ENCODE measurements around the gene FH.

FH gene

DNA sequence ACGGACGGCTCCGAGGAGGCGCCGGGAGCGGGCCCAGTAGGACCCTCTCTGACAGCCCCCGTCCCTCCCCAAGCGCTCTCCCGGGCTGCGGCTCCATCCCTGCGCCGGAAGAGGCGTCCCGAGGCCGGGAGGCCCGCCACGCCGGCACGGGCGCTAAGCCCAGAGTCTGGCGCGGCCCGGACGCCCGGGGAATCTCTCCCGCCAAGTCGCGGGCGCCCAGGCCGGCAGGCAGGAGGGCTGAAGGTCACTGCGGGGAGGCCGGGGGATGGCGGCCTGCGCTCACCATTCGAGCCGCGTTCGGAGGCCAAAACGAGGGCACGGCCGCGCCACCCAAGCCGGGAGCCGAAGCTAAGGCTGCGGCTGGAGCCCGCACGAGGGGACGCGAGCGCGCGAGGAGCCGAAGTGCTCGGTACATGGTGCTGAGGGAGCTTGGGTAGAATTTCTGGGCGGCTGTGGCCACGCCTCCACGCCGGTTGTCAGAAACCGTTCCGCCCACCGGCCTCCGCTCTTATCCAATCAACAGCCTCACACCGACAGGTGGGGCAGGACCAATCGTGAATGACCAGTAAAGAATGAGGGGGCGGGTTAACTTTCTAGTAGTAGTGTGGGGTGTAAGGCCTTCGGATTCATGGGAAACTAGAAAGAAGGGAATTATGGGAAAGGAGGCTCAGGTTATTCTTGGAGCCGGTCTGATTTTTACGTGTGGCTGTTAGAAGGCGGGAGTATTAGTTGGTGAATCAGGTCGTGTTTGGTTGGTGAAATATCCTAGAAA, at the start of gene FH:
TSS of gene FH (minus strand) at position 448 of the 772 bp plus-strand sequence. CDS start at position 415, 33 bp downstream.
- in situ Hi-C loops (cut with MboI; ENCODE audit: low sequenced_read_pairs) = loop anchor here (25.0 kb wide), 1 partner anchor 318 kb away; the partner anchor contains the start of gene EXO1

DNA sequence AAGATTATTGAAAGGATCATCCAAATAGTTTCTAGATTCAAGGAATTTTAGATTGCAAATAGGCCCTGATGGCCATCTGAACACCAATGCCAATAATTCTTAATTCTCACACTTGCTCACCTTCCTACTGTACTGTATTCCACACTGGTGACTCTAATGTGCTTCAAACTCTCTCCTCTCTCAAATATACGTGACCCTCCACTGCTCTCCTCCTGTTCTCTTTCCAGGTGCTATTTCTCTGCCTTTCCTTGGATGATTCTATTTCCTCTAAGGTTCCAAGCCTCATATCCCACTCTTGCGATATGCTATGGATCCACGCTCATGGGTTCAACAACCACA, 41.3 kb upstream of the FH start:
- in situ Hi-C loops (cut with MboI; ENCODE audit: low sequenced_read_pairs) = no loop called here

DNA sequence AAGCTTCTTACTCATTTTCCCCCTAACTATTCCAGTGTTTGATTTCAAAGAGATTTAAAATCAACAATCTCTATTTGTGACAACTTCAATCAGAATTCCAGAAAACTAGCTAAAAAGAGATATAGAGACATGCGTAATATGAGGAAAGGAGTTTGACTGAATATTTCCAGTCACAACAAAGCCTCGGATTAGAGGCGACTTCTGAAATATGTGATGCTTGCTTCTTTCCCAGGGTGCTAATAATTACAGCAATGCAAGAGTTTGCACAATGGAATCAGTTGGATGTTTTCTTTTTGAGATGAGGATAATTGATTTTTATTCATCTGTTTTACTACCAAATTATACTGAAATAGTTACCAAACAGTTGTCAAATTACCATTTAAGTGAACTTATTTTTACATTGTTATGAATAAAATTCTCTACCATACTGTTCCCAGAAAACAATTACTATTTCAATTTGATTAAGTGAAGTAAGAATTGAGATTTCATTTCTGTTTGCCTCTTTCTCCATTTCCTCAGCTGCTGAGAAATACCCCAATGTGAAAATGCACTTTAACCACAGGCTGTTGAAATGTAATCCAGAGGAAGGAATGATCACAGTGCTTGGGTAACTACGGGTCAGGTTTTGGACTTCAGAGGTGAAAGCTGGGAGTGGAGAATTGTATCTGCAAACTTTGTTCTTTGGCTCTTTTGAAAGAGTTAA, 40.7 kb upstream of the FH start:
- in situ Hi-C loops (cut with MboI; ENCODE audit: low sequenced_read_pairs) = no loop called here

DNA sequence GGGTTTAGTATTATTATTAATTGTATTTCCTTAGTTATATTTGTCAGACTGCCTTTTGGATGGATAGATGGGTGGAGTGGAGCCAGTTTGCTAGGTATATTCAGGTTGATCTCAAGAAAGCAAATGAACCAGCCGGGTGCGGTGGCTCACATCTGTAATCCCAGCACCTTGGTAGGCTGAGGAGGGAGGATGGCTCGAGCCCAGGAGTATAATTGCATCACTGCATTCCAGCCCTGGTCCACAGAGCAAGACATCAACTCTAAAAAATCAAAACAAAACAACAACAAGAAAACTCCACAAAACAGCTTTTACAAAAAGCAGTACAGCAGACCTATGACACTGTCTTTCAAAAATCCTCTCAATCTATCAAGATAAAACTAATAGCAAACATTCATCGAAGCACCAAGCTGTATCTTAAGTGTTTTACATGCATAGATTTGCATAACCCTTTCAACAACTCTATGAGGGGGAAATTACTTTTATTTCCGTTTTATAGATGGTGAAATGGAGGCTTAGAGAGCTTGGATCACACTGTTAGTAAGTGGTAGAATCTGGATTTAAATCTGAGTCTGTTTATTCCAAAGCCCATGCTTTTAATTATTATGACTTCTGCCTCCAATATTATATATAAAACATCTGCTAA, 38.1 kb upstream of the FH start:
- in situ Hi-C loops (cut with MboI; ENCODE audit: low sequenced_read_pairs) = no loop called here

DNA sequence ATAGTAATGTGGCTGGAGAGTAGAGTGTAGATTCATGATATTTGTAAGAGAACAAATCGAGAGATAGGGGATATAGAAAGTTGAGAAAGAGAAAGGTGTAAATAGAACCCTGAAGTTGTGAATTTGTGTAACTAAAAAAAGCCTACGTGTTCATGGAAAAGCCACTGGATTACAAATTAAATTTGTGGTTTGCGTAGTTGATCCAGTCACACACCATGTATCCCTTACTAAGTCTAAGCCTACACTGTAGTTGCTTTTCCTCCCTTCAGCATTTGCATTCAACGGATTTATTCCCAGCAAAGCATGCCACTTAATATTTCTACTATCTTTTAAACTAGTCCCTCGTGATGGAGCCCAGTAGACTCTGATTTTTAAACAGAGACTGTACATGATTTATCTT, 37.5 kb upstream of the FH start:
- in situ Hi-C loops (cut with MboI; ENCODE audit: low sequenced_read_pairs) = no loop called here

DNA sequence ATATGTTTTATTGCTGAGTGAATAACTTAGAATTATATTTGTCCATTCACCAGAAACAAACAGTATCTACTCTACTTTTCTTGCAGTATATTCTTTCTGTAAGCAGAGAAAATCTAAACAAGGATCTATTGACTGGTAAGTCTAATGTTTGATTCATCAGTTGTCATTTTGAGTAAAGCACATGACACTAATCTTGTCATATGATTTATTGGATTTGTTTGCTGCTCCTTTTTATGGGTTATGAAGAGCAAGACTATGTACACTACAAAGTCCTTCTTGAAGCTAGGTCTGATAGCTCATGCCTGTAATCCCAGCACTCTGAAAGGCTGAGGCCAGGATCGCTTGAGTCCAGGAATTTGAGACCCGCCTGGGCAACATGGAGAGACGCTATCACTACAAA, 36.0 kb upstream of the FH start:
- in situ Hi-C loops (cut with MboI; ENCODE audit: low sequenced_read_pairs) = no loop called here

DNA sequence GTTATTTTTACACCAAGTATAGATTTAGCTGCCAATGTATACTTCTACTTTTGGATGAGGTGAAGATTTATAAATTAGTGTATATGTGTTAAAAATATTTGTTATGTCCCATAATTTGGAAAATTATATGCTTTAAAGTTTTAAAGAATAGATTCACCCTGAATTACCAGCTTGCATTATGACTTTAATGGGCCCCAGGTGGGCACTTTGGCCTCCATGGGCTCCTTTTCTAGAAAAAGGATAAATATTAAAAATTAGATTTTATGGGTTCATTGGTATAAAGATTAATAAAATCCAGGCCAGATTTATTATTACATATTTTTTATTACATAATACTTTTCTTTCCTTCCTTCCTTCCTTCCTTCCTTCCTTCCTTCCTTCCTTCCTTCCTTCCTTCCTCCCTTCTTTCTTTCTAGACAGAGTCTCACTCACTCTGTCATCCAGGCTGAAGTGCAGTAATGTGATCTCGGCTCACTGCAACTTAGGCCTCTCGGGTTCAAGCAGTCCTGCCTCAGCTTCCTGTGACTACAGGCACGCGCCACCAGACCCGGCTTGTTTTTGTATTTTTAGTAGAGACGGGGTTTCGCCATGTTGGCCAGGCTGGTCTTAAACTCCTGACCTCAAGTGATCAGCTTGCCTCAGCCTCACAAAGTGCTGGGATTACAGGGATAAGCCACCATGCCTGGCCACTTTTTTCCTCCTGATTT, 34.5 kb upstream of the FH start:
- in situ Hi-C loops (cut with MboI; ENCODE audit: low sequenced_read_pairs) = no loop called here

DNA sequence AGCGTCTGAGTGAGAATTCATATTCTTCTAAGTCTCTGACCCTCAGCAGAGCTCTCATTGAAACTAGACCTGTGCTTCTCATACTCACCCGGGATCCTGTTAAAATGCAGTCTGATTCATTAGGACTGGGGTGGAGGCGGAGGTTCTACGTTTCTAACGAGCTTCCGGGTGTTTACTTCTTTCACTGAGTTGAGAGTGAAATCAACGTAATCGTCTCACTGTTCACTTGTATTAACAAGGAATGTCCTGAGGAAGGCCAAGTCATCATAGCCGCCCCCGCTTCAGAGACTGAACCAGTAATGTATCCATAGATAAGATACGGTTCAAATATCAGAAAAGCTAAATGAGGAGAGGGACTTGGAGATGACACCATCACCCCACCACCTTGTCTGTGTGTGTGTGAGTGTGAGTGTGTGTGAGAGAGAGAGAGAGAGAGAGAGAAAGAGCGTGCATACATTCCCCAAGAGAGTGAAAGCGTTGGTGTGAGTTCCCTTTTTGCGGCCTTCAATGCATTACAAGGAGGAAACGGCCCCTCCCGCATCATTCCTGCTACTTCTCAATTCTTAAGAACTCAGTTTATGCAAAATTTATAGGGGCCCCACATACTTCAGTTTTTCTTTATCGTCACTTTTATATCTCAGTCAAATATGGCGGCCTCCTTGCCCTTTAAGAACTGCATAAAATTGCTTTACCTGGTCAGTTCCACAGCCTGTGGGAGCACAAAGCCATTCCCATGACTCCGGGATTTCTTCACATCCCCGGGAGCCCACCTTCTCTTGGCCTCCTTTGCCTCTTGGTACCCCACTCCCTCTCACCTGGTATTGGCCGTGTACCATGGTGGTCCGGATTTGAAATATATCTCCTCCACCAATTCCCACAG, 32.4 kb upstream of the FH start:
- in situ Hi-C loops (cut with MboI; ENCODE audit: low sequenced_read_pairs) = no loop called here

DNA sequence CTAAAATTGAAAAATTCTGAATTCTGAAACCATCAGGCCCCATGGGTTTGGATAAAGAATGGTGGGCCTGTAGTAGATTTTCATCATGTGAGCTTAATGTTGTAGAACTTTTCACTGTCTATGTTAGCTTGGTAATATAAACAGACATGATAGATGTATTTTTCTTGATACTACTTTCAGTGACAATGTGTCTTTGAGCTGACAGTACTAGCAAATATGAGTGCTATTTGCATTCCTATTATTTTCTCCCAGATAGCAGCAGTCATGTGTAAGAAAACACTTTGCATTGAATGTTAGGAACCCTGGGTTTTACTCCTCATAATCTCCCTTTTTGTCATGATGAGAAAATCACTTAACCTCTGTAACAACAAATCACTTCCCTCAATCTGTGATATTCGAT, 30.8 kb upstream of the FH start:
- in situ Hi-C loops (cut with MboI; ENCODE audit: low sequenced_read_pairs) = no loop called here

DNA sequence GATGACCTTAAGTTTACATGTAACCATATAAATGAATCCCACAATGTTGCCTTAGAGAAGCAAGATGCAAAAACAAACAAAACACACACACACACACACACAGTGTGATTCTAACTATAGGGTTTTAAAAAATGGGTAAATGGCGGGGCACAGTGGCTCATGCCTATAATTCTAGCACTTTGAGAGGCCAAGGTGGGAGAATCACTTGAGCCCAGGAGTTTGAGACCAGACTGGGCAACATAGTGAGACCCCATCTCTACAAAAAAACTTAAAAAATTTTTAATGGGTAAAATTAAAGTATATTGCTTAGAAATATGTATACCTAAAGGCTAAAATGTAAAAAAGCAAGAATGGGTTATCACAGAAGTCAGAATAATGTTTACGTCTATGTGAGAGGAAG, 28.5 kb upstream of the FH start:
- in situ Hi-C loops (cut with MboI; ENCODE audit: low sequenced_read_pairs) = loop anchor here (25.0 kb wide), 1 partner anchor 89 kb away; the partner anchor contains the start of genes CHML and OPN3

DNA sequence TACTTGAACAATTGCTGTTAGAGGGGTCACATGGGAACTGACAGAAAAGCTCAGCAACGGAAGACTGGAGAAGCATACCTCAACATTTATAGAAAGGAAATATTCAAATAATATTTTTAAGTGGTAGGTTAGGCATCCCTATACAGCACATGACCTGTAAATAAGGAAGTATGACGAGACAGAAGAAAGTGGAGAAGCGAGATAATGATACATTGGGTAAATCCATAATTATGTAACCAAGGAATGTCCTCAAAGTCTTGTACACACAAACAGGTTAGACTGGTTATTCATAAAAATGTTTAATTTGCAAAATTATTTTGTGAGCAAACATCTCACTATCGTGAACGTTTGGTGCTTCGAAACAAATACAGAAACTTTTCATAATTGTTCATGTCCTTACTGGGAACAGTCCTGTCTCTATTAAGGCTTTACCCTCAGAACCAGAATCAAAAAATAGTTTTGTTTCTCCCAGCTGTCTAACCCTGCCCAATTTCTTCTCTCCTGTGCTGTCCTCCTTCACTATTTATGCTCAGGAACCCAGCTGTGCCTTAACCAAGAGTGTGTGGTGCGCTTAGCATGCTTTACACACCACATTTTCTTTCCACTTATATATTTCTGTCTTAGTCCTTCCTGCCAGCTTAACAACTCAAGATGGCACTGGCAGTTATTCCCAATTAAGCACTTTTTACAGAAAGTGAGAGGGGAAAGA, 22.8 kb upstream of the FH start:
- in situ Hi-C loops (cut with MboI; ENCODE audit: low sequenced_read_pairs) = loop anchor here (25.0 kb wide), 1 partner anchor 95 kb away; the partner anchor contains the start of genes CHML and OPN3

DNA sequence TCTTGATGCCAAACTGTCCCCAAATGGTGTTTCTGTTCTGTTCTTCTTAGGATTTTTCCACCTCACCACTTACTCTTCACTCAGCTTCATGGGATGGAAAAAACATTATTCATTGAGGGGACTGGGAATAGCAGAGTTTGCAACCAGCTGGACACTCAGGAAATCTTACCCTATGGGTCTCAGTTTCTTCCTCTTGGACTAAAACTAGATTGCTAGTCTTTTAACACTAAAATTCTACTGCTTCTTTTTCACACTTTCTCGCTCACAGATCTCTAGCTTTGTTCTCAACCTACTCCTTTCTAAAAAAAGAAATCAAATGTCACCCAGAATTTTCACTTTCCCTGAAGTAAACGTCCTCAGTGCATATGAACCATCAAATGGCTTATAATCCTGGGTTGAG, 17.4 kb upstream of the FH start:
- in situ Hi-C loops (cut with MboI; ENCODE audit: low sequenced_read_pairs) = loop anchor here (25.0 kb wide), 1 partner anchor 100 kb away; the partner anchor contains the start of genes CHML and OPN3

DNA sequence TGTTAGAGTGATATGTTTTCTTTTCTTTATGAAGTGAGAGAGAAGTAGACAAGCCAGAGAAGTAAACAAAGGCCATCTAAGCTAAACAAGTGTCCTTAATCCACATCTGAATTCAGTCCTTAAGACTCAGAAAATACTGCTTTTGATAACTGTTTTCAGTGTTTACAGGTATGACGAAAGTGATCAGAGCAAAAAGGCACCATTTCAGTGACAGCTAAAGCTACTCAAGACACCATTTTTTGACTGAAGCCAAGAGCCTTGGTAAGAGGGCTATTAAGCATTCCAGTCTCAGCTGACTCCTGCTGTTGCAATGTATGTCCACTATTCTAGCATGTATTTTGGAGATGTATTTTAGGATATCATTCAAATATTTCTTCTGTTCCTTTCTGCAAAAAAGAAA, 16.7 kb upstream of the FH start:
- in situ Hi-C loops (cut with MboI; ENCODE audit: low sequenced_read_pairs) = loop anchor here (25.0 kb wide), 1 partner anchor 101 kb away; the partner anchor contains the start of genes CHML and OPN3

DNA sequence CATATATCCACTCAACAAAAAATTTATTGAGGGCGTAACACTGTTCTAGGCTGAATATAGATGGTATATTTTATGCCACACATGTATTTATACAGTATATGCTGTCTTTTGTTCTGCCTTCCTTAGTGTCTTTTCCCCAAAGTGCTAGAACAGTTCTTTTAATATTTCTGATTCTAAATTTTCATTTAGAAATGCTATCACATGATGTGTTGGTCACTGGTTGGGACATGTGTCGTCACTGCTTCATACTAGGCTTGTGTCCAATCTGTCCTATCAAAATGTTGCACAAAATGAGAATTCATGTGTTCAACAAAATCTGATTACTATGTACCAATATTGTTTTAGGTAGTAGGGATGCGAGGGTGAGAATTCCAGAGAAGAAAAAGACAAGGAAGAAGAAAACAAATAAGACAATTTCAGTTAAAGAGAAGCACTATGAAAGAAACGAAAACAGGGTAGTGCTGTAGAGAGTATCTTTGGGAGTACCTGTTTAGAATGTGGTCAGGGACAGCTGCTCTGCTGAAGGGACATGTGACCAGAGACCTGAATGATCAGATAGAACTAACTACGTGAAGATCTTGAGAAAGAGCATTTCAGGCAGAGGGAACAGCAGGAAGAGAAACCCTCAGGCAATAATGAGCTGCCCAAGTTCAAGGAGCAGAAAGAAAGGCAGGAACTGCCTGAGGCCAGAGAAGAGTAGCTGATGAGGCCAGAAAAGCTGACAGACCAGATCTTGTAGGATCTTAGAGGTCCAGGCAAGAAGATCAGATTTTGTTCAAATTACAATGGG, 14.0 kb upstream of the FH start:
- in situ Hi-C loops (cut with MboI; ENCODE audit: low sequenced_read_pairs) = loop anchor here (25.0 kb wide), 1 partner anchor 104 kb away; the partner anchor contains the start of genes CHML and OPN3

DNA sequence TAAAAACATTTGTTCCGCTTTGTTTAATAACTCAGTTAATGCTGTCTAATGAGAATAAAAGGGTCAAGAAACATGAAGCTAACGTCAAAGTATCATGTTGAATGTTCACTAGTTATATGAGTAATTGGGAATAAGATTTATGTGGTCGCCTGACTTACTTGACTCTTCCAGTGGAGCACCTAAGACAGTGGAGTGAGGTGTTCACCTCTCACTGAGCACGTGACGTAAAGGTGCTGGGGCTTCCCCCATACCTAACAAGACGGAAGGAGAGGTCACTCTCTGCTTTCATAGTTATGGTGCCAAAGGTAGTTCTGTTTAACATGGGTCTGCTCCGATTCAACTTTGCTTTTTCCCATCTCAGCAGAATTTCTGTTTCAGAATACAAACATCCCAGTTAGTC, 13.3 kb upstream of the FH start:
- in situ Hi-C loops (cut with MboI; ENCODE audit: low sequenced_read_pairs) = loop anchor here (25.0 kb wide), 1 partner anchor 104 kb away; the partner anchor contains the start of genes CHML and OPN3

DNA sequence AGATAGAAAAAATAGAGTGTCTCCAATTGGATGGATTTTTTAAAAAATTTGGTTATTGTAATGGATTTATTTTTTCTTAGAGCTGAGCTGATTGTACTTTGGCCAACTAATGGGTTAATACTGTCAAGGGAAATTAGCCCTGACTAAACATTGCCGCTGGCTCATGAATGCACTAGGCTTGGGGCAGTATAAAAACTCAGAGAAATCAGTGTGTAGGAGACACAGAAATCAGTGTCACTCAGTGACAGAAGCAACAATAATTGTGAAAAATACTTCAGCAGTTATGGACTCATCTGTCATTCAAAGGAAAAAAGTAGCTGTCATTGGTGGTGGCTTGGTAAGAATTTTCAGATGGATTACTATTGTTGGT, 12.6 kb upstream of the FH start, which contains the start of gene KMO:
TSS of gene KMO (plus strand) at position 217 of the 370 bp plus-strand sequence. CDS start at position 284, 67 bp downstream.
- in situ Hi-C loops (cut with MboI; ENCODE audit: low sequenced_read_pairs) = loop anchor here (25.0 kb wide), 1 partner anchor 105 kb away; the partner anchor contains the start of genes CHML and OPN3

DNA sequence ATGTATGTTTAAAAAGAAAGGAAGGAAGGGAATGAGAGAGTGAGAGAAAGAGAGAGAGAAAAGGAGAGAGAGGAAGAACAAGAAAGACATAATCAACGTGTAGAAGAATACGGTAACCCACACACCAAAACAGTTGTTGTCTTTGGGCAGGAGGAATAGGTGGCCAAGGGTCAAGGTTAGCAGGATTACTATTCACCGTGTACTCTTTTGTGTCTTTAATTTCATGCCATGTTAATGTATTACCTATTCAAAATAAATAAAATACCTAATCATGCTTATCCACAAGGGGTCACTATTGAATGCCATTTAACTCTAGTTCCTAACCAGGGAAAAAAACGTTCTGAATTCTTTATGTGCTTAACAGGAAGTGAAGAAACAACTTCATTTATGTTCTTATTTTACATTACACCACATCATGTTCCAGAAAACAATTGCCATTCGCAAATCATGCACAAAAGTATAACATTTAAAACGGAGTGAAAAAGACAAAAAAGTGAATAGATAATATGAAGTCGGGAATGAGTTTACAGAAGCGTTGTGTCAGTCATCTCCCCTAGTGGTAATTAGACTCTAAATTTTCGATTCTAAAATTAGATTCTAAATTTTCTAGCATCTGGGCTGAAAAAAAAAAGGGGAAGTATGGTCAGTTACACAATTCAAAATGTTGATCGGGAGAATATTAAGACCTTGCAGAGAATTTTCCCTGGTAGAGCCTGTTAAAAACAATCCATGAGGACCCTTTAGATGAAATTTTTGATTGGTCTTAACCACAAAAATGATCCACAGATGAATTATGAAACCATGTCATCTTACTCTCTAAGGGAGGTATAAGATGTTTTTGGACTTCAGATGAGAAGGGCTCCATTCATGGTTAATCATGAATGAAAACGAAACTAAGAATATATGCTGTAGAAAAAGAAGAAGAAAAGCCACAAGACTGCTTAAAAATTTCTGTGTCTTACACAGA, 11.9 kb upstream of the FH start:
- in situ Hi-C loops (cut with MboI; ENCODE audit: low sequenced_read_pairs) = loop anchor here (25.0 kb wide), 1 partner anchor 106 kb away; the partner anchor contains the start of genes CHML and OPN3
